ENCODE results near the gene VKORC1L1.
"Not testable (repeated sequence)": the region's sequence is repeated elsewhere in the genome, so short reads cannot be mapped to it uniquely, and the experiment has no call there.

VKORC1L1 gene

GRCh38 chr7:65937296-65937695 is 64.4 kb downstream of the VKORC1L1 start:
- in situ Hi-C loops (cut with MboI; ENCODE audit: low sequenced_read_pairs) = no loop called here

GRCh38 chr7:65938336-65938895 is 65.5 kb downstream of the VKORC1L1 start:
- in situ Hi-C loops (cut with MboI; ENCODE audit: low sequenced_read_pairs) = no loop called here

- in situ Hi-C loops (cut with MboI; ENCODE audit: low sequenced_read_pairs) = not testable (repeated sequence)
These were observed 72.9 kb downstream of the VKORC1L1 start for GRCh38 chr7:65945787-65946186.

GRCh38 chr7:65946904-65947303 is 74.0 kb downstream of the VKORC1L1 start:
- in situ Hi-C loops (cut with MboI; ENCODE audit: low sequenced_read_pairs) = no loop called here

- in situ Hi-C loops (cut with MboI; ENCODE audit: low sequenced_read_pairs) = no loop called here
These were observed 79.1 kb downstream of the VKORC1L1 start for GRCh38 chr7:65951837-65952578.

- in situ Hi-C loops (cut with MboI; ENCODE audit: low sequenced_read_pairs) = no loop called here
These were observed 80.3 kb downstream of the VKORC1L1 start for GRCh38 chr7:65953001-65953720.

GRCh38 chr7:65953890-65954450 is 81.1 kb downstream of the VKORC1L1 start:
- in situ Hi-C loops (cut with MboI; ENCODE audit: low sequenced_read_pairs) = no loop called here

- in situ Hi-C loops (cut with MboI; ENCODE audit: low sequenced_read_pairs) = no loop called here
These were observed 82.8 kb downstream of the VKORC1L1 start for GRCh38 chr7:65955718-65956117.

GRCh38 chr7:65960351-65961074 is 87.6 kb downstream of the VKORC1L1 start:
- in situ Hi-C loops (cut with MboI; ENCODE audit: low sequenced_read_pairs) = no loop called here

GRCh38 chr7:65962033-65962432 is 89.2 kb downstream of the VKORC1L1 start:
- in situ Hi-C loops (cut with MboI; ENCODE audit: low sequenced_read_pairs) = no loop called here

GRCh38 chr7:65964671-65965070 is 91.8 kb downstream of the VKORC1L1 start:
- in situ Hi-C loops (cut with MboI; ENCODE audit: low sequenced_read_pairs) = not testable (repeated sequence)

GRCh38 chr7:65966146-65966545 is 93.3 kb downstream of the VKORC1L1 start:
- in situ Hi-C loops (cut with MboI; ENCODE audit: low sequenced_read_pairs) = no loop called here

- in situ Hi-C loops (cut with MboI; ENCODE audit: low sequenced_read_pairs) = no loop called here
These were observed 94.7 kb downstream of the VKORC1L1 start for GRCh38 chr7:65967361-65968155.

GRCh38 chr7:65968256-65969185 is 95.6 kb downstream of the VKORC1L1 start:
- in situ Hi-C loops (cut with MboI; ENCODE audit: low sequenced_read_pairs) = no loop called here

- in situ Hi-C loops (cut with MboI; ENCODE audit: low sequenced_read_pairs) = no loop called here
These were observed 98.1 kb downstream of the VKORC1L1 start for GRCh38 chr7:65971021-65971420.

GRCh38 chr7:65972976-65973375 is 100.1 kb downstream of the VKORC1L1 start:
- in situ Hi-C loops (cut with MboI; ENCODE audit: low sequenced_read_pairs) = no loop called here

- in situ Hi-C loops (cut with MboI; ENCODE audit: low sequenced_read_pairs) = no loop called here
These were observed 101.4 kb downstream of the VKORC1L1 start for GRCh38 chr7:65974191-65974801.

GRCh38 chr7:65974876-65975275 is 102.0 kb downstream of the VKORC1L1 start:
- in situ Hi-C loops (cut with MboI; ENCODE audit: low sequenced_read_pairs) = no loop called here
